ENCODE measurements around the gene HECA.
A peak's percentile ranks its signal among the peaks of the same experiment; 100 is the strongest.
"Not testable (repeated sequence)": the region's sequence is repeated elsewhere in the genome, so short reads cannot be mapped to it uniquely, and the experiment has no call there.

The HECA gene

GRCh38 chr6:139152088-139152891, 17.4 kb downstream of the HECA start:
- H3K9me3 ChIP-seq (replicated peaks; ENCODE audit: low read length) = no peaks in the 10 kb centered on the region
- H3K36me3 ChIP-seq (ENCODE audit: insufficient read depth, low read length) = no peaks in the 10 kb centered on the region
- no peak overlapping the region for H3K4me2 ChIP-seq (ENCODE audit: low read length)
- H3K4me3 ChIP-seq (ENCODE audit: low read length) = no peak overlapping the region
- H3K27me3 ChIP-seq (ENCODE audit: control insufficient read depth, insufficient read depth, low read length) = no peaks in the 10 kb centered on the region
- H3K9ac ChIP-seq (ENCODE audit: low read depth, low read length) = no peak overlapping the region
- peaks cover 30% of the 10 kb centered on the region for H3K4me1 ChIP-seq (ENCODE audit: control insufficient read depth, insufficient read depth, low read length)

DNA sequence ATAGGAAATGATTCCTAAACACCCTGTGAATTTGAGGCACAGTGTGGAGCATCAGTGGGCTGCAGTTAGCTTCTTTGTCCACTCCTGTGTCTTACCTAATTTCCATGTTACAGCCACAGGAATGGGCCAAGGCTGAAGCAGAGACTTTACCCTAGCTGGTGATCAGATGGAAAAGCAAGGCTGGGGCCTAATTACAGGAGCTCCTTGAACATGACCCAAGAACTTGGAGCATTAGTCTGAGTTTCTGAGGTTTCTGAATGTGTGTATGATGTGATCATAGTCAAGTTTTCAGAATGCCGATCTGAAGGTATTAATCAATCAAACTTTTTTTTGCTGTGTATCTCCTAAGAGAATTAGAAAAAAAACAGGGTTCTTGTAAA, 18.0 kb downstream of the HECA start:
- H3K27me3 ChIP-seq (ENCODE audit: control insufficient read depth, insufficient read depth, low read length) = no peaks in the 10 kb centered on the region
- H3K4me1 ChIP-seq (ENCODE audit: control insufficient read depth, insufficient read depth, low read length) = peaks cover 30% of the 10 kb centered on the region
- no peak overlapping the region for H3K4me2 ChIP-seq (ENCODE audit: low read length)
- no peak overlapping the region for H3K9ac ChIP-seq (ENCODE audit: low read depth, low read length)
- no peak overlapping the region for H3K4me3 ChIP-seq (ENCODE audit: low read length)
- no peaks in the 10 kb centered on the region for H3K36me3 ChIP-seq (ENCODE audit: insufficient read depth, low read length)
- no peaks in the 10 kb centered on the region for H3K9me3 ChIP-seq (replicated peaks; ENCODE audit: low read length)

GRCh38 chr6:139153855-139154254, 19.0 kb downstream of the HECA start:
- no peak overlapping the region for H3K9ac ChIP-seq (ENCODE audit: low read depth, low read length)
- H3K4me2 ChIP-seq (ENCODE audit: low read length) = peak overlapping the region; percentile 55
- H3K36me3 ChIP-seq (ENCODE audit: insufficient read depth, low read length) = no peaks in the 10 kb centered on the region
- no peak overlapping the region for H3K4me3 ChIP-seq (ENCODE audit: low read length)
- H3K9me3 ChIP-seq (replicated peaks; ENCODE audit: low read length) = no peaks in the 10 kb centered on the region
- H3K4me1 ChIP-seq (ENCODE audit: control insufficient read depth, insufficient read depth, low read length) = peaks cover 28% of the 10 kb centered on the region
- H3K27me3 ChIP-seq (ENCODE audit: control insufficient read depth, insufficient read depth, low read length) = no peaks in the 10 kb centered on the region

GRCh38 chr6:139154881-139155547, 20.1 kb downstream of the HECA start:
- no peak overlapping the region for H3K4me3 ChIP-seq (ENCODE audit: low read length)
- H3K27me3 ChIP-seq (ENCODE audit: control insufficient read depth, insufficient read depth, low read length) = no peaks in the 10 kb centered on the region
- no peaks in the 10 kb centered on the region for H3K36me3 ChIP-seq (ENCODE audit: insufficient read depth, low read length)
- H3K9me3 ChIP-seq (replicated peaks; ENCODE audit: low read length) = no peaks in the 10 kb centered on the region
- H3K9ac ChIP-seq (ENCODE audit: low read depth, low read length) = no peak overlapping the region
- H3K4me2 ChIP-seq (ENCODE audit: low read length) = no peak overlapping the region
- peaks cover 23% of the 10 kb centered on the region for H3K4me1 ChIP-seq (ENCODE audit: control insufficient read depth, insufficient read depth, low read length)

DNA sequence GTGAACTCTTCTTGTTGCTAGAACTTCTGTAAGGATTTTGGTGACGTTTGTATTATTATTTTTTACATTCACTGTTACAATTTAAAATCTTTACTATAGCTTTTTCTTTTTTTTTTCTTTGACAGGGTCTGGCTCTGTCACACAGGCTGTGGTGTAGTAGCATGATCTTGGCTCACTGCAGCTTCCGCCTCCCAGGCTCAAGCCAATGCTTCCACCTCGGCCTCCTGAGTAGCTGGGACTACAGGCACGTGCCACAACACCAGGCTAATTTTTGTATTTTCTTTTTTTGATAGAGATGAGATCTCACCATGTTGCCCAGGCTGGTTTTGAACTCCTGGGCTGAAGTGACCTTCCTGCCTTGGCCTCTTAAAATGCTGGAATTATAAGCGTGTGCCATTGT, 21.2 kb downstream of the HECA start:
- no peak overlapping the region for H3K4me3 ChIP-seq (ENCODE audit: low read length)
- H3K4me1 ChIP-seq (ENCODE audit: control insufficient read depth, insufficient read depth, low read length) = peaks cover 27% of the 10 kb centered on the region
- no peaks in the 10 kb centered on the region for H3K9me3 ChIP-seq (replicated peaks; ENCODE audit: low read length)
- H3K27me3 ChIP-seq (ENCODE audit: control insufficient read depth, insufficient read depth, low read length) = no peaks in the 10 kb centered on the region
- H3K36me3 ChIP-seq (ENCODE audit: insufficient read depth, low read length) = no peaks in the 10 kb centered on the region
- H3K4me2 ChIP-seq (ENCODE audit: low read length) = no peak overlapping the region
- no peak overlapping the region for H3K9ac ChIP-seq (ENCODE audit: low read depth, low read length)

GRCh38 chr6:139156551-139156950, 21.7 kb downstream of the HECA start:
- no peaks in the 10 kb centered on the region for H3K27me3 ChIP-seq (ENCODE audit: control insufficient read depth, insufficient read depth, low read length)
- H3K4me1 ChIP-seq (ENCODE audit: control insufficient read depth, insufficient read depth, low read length) = peaks cover 32% of the 10 kb centered on the region
- no peak overlapping the region for H3K4me3 ChIP-seq (ENCODE audit: low read length)
- no peaks in the 10 kb centered on the region for H3K9me3 ChIP-seq (replicated peaks; ENCODE audit: low read length)
- H3K9ac ChIP-seq (ENCODE audit: low read depth, low read length) = no peak overlapping the region
- no peaks in the 10 kb centered on the region for H3K36me3 ChIP-seq (ENCODE audit: insufficient read depth, low read length)
- H3K4me2 ChIP-seq (ENCODE audit: low read length) = no peak overlapping the region

DNA sequence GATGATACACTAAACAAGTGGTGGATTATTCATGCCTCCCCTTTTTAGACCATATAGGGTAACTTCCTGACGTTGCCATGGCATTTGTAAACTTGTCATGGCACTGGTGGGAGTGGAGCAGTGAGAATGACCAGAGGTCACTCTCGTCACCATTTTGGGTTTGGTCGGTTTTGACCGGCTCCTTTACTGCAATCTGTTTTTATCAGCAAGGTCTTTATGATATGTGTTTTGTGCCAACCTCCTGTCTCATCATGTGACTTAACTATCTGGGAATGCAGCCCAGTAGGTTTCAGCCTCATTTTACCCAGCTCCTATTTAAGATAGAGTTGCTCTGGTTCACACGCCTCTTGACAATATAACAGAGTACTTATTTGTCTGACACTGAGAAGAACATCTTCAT, 22.2 kb downstream of the HECA start:
- H3K4me2 ChIP-seq (ENCODE audit: low read length); H3K27me3 ChIP-seq (ENCODE audit: control insufficient read depth, insufficient read depth, low read length); H3K9me3 ChIP-seq (replicated peaks; ENCODE audit: low read length); H3K4me3 ChIP-seq (ENCODE audit: low read length); H3K9ac ChIP-seq (ENCODE audit: low read depth, low read length); H3K36me3 ChIP-seq (ENCODE audit: insufficient read depth, low read length): not testable (repeated sequence)
- peaks cover 36% of the 10 kb centered on the region for H3K4me1 ChIP-seq (ENCODE audit: control insufficient read depth, insufficient read depth, low read length)

- H3K9me3 ChIP-seq (replicated peaks; ENCODE audit: low read length) = no peaks in the 10 kb centered on the region
- no peak overlapping the region for H3K4me2 ChIP-seq (ENCODE audit: low read length)
- peaks cover 27% of the 10 kb centered on the region for H3K4me1 ChIP-seq (ENCODE audit: control insufficient read depth, insufficient read depth, low read length)
- no peaks in the 10 kb centered on the region for H3K27me3 ChIP-seq (ENCODE audit: control insufficient read depth, insufficient read depth, low read length)
- H3K4me3 ChIP-seq (ENCODE audit: low read length) = no peak overlapping the region
- no peak overlapping the region for H3K9ac ChIP-seq (ENCODE audit: low read depth, low read length)
- no peaks in the 10 kb centered on the region for H3K36me3 ChIP-seq (ENCODE audit: insufficient read depth, low read length)
Observed at GRCh38 chr6:139159016-139159415, 24.1 kb downstream of the HECA start.

- Histone ChIP-seq H3K9me3 (replicated peaks; ENCODE audit: low read length) (no peaks in the 10 kb centered on the region), H3K27me3 (ENCODE audit: control insufficient read depth, insufficient read depth, low read length) (no peaks in the 10 kb centered on the region), H3K4me3 (ENCODE audit: low read length) (no peak overlapping the region), H3K36me3 (ENCODE audit: insufficient read depth, low read length) (no peaks in the 10 kb centered on the region), H3K4me1 (ENCODE audit: control insufficient read depth, insufficient read depth, low read length) (peaks cover 14% of the 10 kb centered on the region), H3K9ac (ENCODE audit: low read depth, low read length) (no peak overlapping the region), H3K4me2 (ENCODE audit: low read length) (no peak overlapping the region)
Observed at GRCh38 chr6:139161169-139161568, 26.3 kb downstream of the HECA start.

- H3K4me3 ChIP-seq (ENCODE audit: low read length) = no peak overlapping the region
- peaks cover 14% of the 10 kb centered on the region for H3K4me1 ChIP-seq (ENCODE audit: control insufficient read depth, insufficient read depth, low read length)
- no peaks in the 10 kb centered on the region for H3K27me3 ChIP-seq (ENCODE audit: control insufficient read depth, insufficient read depth, low read length)
- no peaks in the 10 kb centered on the region for H3K9me3 ChIP-seq (replicated peaks; ENCODE audit: low read length)
- peaks cover 2% of the 10 kb centered on the region for H3K36me3 ChIP-seq (ENCODE audit: insufficient read depth, low read length)
- H3K4me2 ChIP-seq (ENCODE audit: low read length) = no peak overlapping the region
- no peak overlapping the region for H3K9ac ChIP-seq (ENCODE audit: low read depth, low read length)
Observed at GRCh38 chr6:139161817-139162284, 27.0 kb downstream of the HECA start.

DNA sequence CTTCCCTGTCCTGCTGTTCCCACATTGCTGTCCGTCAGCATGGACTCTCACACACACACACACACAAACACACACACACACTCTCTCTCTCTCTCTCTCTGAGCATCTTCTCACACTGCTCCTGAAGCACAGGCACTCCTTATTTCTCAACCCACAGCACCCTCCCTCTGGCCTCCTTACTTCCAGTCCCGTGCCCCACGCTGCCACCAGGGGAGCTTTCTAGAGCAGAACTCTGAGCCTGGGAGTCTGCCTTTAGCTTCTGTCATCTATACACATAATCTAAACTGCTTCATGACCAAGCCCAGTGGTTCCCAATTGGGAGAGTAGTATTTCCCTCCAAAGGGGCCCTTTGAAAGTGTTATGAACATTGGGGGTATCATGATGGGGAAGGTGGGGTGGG, 29.1 kb downstream of the HECA start:
- peaks cover 14% of the 10 kb centered on the region for H3K4me1 ChIP-seq (ENCODE audit: control insufficient read depth, insufficient read depth, low read length)
- no peak overlapping the region for H3K4me2 ChIP-seq (ENCODE audit: low read length)
- H3K36me3 ChIP-seq (ENCODE audit: insufficient read depth, low read length) = peaks cover 11% of the 10 kb centered on the region
- no peak overlapping the region for H3K4me3 ChIP-seq (ENCODE audit: low read length)
- H3K9me3 ChIP-seq (replicated peaks; ENCODE audit: low read length) = no peaks in the 10 kb centered on the region
- H3K27me3 ChIP-seq (ENCODE audit: control insufficient read depth, insufficient read depth, low read length) = no peaks in the 10 kb centered on the region
- H3K9ac ChIP-seq (ENCODE audit: low read depth, low read length) = no peak overlapping the region

- no peak overlapping the region for H3K9ac ChIP-seq (ENCODE audit: low read depth, low read length)
- no peak overlapping the region for H3K4me2 ChIP-seq (ENCODE audit: low read length)
- no peaks in the 10 kb centered on the region for H3K27me3 ChIP-seq (ENCODE audit: control insufficient read depth, insufficient read depth, low read length)
Observed at GRCh38 chr6:139165324-139165723, 30.4 kb downstream of the HECA start.

More at GRCh38 chr6:139165324-139165723, 30.4 kb downstream of the HECA start:
- H3K9me3 ChIP-seq (replicated peaks; ENCODE audit: low read length) = no peaks in the 10 kb centered on the region
- no peak overlapping the region for H3K4me3 ChIP-seq (ENCODE audit: low read length)
- peaks cover 14% of the 10 kb centered on the region for H3K4me1 ChIP-seq (ENCODE audit: control insufficient read depth, insufficient read depth, low read length)
- H3K36me3 ChIP-seq (ENCODE audit: insufficient read depth, low read length) = peaks cover 12% of the 10 kb centered on the region

Measured in skeletal muscle satellite cell (primary cell).